Measurements from ENCODE around the gene TLCD5.

Gene TLCD5

GRCh38 chr11:120336641-120337354, 11.7 kb downstream of the TLCD5 start:
- peak; percentile 13 to 15 for DNase-seq (ENCODE audit: low read depth in 1 of 2, low spot score in 1 of 2)

- no peak for DNase-seq (ENCODE audit: low read depth in 1 of 2, low spot score in 1 of 2)
Observed at GRCh38 chr11:120337355-120338106, 12.4 kb downstream of the TLCD5 start.

DNA sequence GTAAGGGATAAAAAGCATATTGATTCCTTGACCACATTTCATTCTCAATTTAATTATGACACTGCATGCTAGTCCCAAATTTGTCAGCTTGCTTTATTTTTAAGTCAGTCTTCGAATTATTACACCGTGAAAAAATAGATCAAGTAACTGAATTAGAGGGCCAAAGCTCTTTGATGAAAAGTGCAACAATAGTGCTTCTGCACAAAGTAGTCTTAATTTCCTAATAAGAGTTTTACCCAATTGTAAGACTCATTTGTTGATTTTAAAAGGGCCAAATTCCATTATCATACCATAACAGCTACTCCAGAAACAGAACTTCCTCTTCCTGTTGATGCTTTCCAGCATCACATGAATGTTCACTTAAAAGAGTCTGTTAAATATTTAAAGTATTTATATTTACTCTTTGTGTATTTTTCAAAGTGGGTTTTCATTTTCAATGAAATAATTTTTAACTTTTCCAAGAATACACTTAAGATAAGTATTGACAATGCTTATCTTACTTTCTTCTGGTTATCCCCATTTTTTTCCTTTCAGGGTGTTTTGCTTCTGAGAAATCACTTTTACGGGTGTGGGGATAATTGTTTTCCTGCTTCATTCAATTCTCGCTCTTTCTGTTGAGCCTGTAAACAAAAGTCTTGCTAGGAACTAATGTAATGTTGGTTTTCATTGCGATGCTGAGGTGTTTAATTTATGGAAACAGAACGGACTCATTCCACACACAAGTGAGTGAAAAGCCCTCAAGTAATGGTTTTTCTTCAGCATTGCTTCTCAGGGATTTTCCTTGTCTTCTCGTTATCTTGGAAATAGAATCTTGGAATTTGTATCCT, 13.2 kb downstream of the TLCD5 start:
- DNase-seq (ENCODE audit: low read depth in 1 of 2, low spot score in 1 of 2) = no peak

GRCh38 chr11:120339394-120339890, 14.3 kb downstream of the TLCD5 start:
- DNase-seq (ENCODE audit: low read depth in 1 of 2, low spot score in 1 of 2) = no peak

DNA sequence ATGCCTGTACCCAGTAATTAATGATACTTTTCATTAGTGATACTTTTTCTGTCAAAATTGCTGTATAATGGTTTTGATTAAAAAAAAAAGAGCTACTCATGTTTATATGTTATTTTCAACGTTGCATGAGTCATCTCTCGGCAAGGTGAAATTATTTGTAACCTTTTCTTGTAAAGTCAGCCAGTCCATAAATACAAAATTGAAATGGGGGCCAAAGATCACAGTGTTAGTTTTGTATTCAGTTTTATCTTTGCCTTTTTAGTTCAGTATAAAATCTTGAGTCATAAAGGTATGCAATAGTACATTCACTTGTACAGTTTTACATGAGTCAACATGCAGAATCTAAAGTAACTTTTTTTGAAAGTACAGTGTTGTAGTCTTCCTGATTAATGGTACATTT, 15.4 kb downstream of the TLCD5 start:
- no peak for DNase-seq (ENCODE audit: low read depth in 1 of 2, low spot score in 1 of 2)

DNA sequence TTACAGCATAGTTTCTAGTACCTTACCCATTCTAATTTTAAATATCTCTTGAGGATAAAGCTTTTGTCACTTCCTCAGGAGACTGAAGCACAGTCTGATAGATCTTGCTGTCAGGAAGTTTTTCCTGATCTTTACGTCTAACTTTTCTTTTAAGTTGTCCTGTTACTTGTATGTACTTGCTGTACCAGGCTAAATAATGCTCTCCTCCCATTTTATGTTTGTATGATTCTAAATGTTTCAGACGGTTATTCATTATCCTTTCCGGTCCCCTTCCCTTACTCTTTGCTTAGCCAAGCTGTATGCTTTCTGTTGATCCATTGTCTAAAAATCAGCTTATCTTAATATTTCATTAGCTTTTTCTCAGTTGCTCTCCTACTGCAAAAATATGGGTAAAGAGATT, 17.1 kb downstream of the TLCD5 start:
- DNase-seq (ENCODE audit: low read depth in 1 of 2, low spot score in 1 of 2) = no peak

DNA sequence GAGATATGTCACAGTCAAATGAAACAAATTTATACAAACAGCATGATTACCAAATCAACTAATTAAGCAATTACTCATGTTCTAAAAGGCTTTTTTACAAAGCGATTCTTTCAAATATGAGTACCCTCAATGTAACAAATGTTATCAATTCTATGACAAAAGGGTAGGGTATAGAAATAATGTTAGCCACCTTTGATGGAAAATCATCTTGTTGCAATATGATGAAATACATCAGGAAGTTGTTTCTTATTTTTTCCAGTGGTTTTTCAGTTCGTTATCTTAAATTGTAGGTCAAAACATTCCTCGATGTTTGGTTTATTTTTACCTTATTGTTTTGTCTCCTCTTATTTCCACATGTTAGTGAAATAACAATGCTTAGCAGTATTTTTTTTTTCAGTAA, 17.6 kb downstream of the TLCD5 start:
- no peak for DNase-seq (ENCODE audit: low read depth in 1 of 2, low spot score in 1 of 2)

GRCh38 chr11:120343429-120343828, 18.3 kb downstream of the TLCD5 start:
- no peak for DNase-seq (ENCODE audit: low read depth in 1 of 2, low spot score in 1 of 2)

- peak in 1 of 2 donors; percentile 48 for DNase-seq (ENCODE audit: low read depth in 1 of 2, low spot score in 1 of 2)
Observed at GRCh38 chr11:120344302-120345004, 19.4 kb downstream of the TLCD5 start.

GRCh38 chr11:120346233-120346632, 21.1 kb downstream of the TLCD5 start:
- no peak for DNase-seq (ENCODE audit: low read depth in 1 of 2, low spot score in 1 of 2)

GRCh38 chr11:120350637-120351036, 25.5 kb downstream of the TLCD5 start:
- no peak for DNase-seq (ENCODE audit: low read depth in 1 of 2, low spot score in 1 of 2)

DNA sequence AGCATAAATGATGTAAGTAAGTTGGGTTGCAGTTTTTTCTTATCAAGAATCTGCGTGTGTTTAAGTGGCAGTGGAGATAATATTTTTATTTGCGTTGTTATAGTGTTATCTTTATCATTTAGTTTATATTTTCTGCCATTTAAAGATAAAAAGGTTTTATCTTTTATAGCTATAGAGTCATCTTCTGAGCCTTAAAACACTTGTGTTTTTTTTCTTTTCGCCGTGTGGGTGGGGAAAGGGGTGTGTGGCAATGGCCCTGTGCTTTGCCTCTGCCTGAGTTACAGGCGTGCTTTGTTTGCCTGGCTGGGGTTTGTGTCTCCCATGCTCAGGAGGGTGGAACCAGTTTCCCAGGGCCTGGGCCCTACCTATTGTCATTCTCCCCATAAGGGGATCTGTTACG, 27.3 kb downstream of the TLCD5 start:
- DNase-seq (ENCODE audit: low read depth in 1 of 2, low spot score in 1 of 2) = no peak

GRCh38 chr11:120354068-120354467, 29.0 kb downstream of the TLCD5 start:
- no peak for DNase-seq (ENCODE audit: low read depth in 1 of 2, low spot score in 1 of 2)

DNA sequence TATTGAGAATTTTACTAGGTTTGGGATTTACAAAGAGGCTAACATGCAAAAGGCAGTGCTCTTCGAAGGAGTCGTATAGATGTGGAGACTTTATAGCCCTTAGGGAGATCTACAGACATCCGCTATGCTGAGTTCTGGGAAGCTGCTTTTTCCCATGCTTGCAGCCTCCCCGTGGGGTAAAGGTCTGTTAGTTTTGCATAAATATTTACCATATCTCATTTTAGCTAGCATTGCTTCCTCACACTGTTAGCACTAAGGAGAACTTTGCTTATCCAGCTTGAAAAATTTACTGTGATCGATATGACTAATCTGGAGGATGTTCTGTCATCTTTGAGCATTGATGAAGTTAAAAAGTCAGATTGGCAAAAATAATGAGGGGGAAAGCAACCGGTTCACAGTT, 29.7 kb downstream of the TLCD5 start:
- DNase-seq (ENCODE audit: low read depth in 1 of 2, low spot score in 1 of 2) = no peak

DNA sequence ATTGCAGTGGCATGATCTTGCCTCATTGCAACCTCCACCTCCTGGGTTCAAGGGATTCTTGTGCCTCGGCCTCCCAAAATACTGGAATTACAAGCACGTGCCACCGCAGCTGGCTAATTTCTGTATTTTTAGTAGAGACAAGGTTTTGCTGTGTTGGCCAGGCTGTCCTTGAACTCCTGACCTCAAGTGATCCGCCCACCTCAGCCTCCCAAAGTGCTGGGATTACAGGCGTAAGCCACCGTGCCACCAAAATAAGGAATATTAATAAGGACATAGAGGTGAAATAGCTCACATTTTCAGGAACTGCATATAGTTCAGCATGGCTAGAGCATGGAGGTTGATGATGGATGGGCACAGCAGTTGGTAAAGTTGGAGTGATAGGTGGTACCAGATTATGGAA, 32.5 kb downstream of the TLCD5 start:
- DNase-seq (ENCODE audit: low read depth in 1 of 2, low spot score in 1 of 2) = no peak

DNA sequence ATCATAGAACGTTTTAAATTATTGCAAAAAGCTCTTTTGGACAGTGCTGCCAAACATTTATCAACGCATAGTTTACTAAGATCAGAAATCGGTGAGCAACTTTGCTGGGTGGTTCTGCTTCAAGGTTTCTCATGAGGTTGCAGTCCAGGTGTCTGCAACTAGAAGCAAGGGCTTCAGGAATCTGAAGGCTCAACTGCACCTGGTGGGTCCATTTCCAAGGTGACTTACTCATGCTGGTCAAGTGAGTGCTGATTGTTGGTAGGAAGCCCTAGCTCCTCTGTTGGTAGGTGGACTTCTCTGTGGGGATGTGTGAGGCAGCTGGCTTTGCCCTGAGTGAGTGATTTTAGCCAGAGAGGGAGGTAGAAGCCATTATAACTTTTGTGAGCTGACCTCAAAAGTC, 33.6 kb downstream of the TLCD5 start:
- no peak for DNase-seq (ENCODE audit: low read depth in 1 of 2, low spot score in 1 of 2)

DNA sequence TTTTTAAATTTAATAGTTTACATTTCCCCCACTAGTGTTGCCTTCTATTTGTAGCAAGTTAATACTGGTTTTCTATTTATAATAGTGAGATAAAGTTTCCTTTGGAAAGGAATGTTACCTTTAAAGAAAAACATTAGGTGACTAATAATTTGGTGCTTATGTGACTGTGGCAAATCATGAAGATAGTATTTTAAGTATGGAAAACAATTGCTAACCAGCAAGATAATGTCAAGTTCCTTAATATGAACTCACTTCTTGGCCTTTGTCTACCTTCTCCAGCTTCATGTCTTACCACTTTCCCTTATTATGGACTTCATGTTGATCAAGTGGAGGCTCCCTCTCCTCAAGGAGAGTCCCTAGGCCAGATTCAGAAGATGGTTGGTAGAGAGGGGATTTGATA, 38.3 kb downstream of the TLCD5 start:
- no peak for DNase-seq (ENCODE audit: low read depth in 1 of 2, low spot score in 1 of 2)

DNA sequence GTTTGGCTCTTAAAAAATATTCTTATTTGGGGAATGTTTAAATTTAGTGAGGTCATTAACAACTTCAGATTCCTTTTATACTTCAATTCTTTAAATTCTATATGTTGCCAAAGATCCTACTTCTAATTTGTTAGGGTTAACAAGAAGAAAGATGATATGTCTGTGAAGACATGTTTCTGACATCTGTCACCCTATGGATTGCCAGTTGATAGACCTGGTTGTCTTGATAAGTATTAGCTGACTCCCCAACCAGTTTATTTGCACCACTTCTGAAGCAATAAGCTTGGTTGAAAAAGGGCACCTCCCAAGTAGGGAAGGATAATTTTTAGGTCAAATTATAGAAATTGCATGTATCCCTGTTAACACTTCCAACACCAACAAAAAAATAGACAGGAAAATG, 40.4 kb downstream of the TLCD5 start:
- no peak for DNase-seq (ENCODE audit: low read depth in 1 of 2, low spot score in 1 of 2)

- no peak for DNase-seq (ENCODE audit: low read depth in 1 of 2, low spot score in 1 of 2)
Observed at GRCh38 chr11:120372296-120372695, 47.2 kb downstream of the TLCD5 start.

DNA sequence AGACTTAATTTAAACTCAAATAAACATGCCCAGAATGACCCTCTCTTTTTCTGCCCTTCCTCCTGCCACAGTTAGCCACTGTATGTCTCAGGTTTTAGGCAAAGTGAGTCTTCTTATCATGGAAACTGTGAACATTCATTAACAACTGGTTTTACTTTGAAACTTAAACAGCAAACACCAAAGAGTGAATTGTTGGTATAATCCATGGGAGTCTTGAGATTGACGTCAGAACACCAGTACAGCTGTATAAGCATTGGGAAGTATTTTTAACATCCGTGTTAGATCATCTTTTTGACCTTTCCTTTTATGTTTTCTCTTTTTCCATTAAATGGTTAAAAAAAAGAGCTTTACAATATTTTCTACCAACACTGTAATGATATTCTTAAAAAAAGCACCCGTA, 50.0 kb downstream of the TLCD5 start:
- DNase-seq (ENCODE audit: low read depth in 1 of 2, low spot score in 1 of 2) = no peak

- no peak for DNase-seq (ENCODE audit: low read depth in 1 of 2, low spot score in 1 of 2)
Observed at GRCh38 chr11:120376547-120377182, 51.6 kb downstream of the TLCD5 start.

Data from activated CD4-positive, alpha-beta T cell treated with anti-CD3 and anti-CD28 coated beads, Interleukin-2, amount 50 U/mL, for 24 hours (primary cell).